OCI-LY1 (cell line): ENCODE data around the gene IRF8.
A peak's percentile ranks its signal among the peaks of the same experiment; 100 is the strongest.

Experiments used
- EZH2 ChIP-seq: fragments of 200-600 bp; sonication (generic), shearing (Covaris generic); IDR thresholded peaks from 2 replicates; pipeline ENCODE4 v1.8.0; 2017; ENCODE audit warnings: borderline replicate concordance, mixed run types, mild to moderate bottlenecking, antibody characterized with exemption, low read length, moderate library complexity, mixed read lengths
- TF ChIP-seq, protein P1 (sequence below): fragments of 200-600 bp; sonication (generic), shearing (Covaris generic); IDR thresholded peaks from 2 replicates; pipeline ENCODE4 v1.5.1; 2017; ENCODE audit warnings: mild to moderate bottlenecking, antibody characterized with exemption, low read length, moderate library complexity, mixed read lengths

DNA sequence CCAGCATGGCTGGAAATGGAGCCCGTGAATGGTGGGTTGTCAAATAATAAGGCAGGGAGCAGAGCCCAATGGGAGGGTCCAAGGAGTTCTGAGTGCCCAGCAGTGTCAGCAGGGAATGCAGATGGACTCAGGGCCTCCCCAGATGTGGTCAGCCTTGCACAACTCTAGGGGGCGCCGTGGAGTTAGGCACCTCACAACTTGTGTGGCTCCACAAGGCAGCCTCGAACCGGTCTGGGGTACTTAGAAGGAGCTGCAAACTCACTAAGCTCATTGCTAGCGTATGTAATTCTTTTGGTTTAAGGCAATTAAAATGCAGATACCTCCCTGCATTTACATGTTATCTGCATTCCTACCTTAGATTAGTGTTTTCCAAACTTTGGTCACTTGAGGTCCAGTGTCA is 18.1 kb downstream of the IRF8 start:
- TF ChIP-seq, protein P1, sequence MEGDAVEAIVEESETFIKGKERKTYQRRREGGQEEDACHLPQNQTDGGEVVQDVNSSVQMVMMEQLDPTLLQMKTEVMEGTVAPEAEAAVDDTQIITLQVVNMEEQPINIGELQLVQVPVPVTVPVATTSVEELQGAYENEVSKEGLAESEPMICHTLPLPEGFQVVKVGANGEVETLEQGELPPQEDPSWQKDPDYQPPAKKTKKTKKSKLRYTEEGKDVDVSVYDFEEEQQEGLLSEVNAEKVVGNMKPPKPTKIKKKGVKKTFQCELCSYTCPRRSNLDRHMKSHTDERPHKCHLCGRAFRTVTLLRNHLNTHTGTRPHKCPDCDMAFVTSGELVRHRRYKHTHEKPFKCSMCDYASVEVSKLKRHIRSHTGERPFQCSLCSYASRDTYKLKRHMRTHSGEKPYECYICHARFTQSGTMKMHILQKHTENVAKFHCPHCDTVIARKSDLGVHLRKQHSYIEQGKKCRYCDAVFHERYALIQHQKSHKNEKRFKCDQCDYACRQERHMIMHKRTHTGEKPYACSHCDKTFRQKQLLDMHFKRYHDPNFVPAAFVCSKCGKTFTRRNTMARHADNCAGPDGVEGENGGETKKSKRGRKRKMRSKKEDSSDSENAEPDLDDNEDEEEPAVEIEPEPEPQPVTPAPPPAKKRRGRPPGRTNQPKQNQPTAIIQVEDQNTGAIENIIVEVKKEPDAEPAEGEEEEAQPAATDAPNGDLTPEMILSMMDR, result peak; percentile 62
- TF ChIP-seq EZH2, result no peak
